Activated CD8-positive, alpha-beta memory T cell treated with anti-CD3 and anti-CD28 coated beads for 4 hours (primary cell): ENCODE results near the gene NOTCH2.
"Not testable (repeated sequence)": the region's sequence is repeated elsewhere in the genome, so short reads cannot be mapped to it uniquely, and the experiment has no call there.

Experiments
- DNase-seq, 2 donors: peaks; one replicate each; pipeline ENCODE4 v3.0.0-alpha.2; 2020; ENCODE audit warnings: low read depth in 2 of 2

Gene NOTCH2

DNA sequence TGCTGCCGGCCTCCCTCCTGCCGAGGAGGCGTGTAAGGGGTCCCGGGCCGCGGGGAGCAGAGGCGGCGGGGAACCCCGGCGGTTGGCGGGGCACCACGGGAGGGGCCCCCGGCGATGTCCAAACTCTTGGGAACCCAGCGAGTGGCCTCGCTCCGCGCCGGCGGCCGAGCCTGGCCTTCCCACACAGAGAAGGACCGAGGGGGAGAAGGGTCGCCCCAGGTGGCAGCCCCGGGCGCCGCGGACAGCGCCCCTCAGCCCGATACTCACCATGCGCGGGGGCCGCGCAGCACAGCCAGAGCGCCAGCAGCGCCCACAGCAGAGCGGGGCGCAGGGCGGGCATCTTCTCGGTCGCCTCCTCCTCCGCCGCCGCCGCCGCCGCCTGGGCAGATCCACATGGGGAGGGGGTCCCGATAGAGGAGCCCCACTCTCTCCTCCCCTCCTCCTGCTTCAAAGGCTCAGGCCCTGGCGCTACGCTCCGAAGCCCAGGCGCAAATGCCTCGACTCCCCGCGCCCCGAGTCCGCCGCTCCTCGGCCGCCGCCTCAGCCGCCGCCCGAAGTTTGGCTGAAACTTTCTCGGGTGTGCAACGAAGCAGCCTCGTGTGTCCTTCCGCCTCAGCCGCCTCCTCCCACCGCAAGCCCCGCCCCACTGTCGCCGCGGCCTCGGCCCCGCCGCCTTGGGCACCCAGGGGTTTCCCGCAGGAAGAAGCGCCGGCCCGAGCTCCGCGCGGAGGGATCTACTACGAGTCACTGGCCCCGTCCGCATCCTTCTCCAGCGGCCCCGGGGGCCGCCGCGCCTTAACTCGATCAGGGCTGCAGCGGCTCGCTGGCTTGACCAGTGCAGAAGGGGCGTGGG is at the start of gene NOTCH2:
TSS of gene NOTCH2 (minus strand) at position 596 of the 853 bp plus-strand sequence. CDS start at position 340, 256 bp downstream.
- peak; percentile 24 to 31 for DNase-seq

DNA sequence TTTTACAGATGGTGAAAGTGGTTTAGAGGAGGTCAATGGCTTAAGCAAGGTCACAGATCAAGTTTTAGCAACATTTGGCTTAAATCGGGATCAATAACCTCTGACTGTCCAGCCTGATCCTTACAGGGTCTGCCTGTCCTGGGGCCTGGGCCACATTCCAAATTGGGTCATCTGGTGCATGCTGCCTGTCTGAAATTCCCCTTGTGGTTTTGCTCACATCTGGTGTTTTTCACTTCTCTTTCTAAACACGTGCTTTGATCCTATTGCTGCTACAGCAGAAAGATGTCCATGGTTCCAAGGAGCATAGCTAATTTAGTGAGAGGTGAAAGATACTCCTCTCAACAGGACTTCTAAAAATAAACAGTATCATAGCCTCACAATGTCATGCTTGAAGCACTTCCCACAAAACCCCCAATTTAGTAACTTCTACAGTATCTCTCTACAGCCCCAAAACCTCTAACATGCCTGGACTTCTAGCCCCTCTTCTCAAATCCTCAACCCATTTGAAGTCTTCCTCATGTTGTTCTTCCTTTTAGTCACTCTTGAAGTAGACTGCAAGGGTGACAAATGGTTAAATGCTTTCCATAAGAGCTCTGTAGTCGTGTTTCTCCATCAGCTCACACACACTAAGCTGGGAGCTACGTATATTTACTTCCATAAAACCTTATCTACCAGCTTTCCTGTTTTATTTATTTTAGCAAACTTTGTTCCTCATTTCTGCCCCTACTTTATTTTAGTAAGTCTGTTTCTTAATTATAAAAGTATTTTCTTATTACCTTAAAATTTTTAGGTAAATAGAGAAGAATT is 48.1 kb upstream of the NOTCH2 start:
- DNase-seq, result not testable (repeated sequence)

DNA sequence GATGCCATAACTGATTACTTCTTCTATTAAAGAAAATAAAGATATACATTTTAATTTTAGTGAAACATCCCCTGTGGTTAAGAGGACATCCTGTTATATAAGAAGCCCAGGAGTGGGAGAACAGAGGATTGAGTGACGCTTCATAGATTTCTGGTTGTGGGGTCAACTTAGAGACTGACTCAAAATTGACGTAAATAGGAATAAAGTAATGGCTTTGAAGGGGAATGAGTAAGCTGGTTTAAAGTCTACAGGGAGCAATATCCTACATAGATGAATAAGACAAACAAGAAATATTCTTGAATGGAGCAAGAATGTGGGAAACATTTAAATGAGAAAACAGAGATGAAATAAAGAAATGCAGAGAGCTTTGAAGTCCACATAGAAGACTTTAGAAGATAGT is 46.6 kb upstream of the NOTCH2 start:
- DNase-seq, result not testable (repeated sequence)

DNA sequence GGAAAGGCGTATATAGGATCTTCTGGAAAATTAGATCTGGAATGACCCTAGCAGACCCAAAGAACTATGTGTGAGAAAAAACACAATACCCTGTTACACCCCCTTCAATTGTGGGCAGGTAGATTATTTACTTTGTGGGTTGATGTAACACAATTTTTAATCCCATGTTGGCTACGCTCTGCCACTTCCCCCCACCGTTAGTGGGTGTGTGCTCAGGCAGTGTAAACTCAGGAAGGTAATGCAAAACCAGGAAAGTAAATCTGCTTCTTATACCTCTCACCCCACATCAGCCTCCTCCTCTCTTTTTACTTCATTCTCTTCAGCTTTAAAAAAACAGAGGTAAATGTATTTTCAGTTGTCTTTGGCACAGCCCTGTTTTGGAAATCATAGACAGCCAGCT is 43.7 kb upstream of the NOTCH2 start:
- DNase-seq, result not testable (repeated sequence)

DNA sequence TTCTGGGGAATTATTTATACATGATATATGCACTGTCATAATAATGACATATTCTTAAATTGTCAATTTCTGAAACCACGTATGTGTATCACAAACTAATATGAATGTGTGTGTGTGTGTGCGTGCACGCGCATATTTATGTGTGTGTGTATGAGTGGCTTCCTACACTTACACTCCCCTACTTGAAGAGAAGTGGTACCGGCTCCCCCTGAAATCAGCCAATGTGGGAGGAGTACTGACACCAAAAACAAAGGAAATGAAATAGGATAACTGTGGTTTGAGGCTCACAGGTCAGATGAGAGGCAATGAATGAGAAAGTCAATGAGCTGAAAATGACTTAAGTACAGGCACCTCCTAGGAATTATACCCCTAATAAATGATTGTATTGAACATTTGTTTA is 42.8 kb upstream of the NOTCH2 start:
- DNase-seq, result not testable (repeated sequence)

DNA sequence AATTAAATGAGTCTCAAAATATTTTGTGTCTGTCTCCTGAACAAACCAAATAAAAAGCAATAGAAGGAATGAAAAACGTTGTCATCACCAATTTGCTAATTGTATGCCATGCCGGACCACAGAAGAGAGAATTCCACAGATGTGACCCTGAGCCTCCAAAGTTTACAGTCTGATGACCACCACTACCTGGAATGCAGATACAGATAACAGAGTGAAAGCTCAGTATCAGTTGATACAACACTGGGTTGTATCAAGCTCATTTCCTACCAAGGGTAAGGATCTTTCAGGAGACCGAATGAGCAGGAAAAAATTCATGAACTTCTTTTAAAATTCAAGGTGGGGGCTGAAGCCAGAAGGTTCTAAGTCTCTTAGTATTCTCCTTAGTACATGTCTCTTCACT is 42.3 kb upstream of the NOTCH2 start:
- DNase-seq, result not testable (repeated sequence)

DNA sequence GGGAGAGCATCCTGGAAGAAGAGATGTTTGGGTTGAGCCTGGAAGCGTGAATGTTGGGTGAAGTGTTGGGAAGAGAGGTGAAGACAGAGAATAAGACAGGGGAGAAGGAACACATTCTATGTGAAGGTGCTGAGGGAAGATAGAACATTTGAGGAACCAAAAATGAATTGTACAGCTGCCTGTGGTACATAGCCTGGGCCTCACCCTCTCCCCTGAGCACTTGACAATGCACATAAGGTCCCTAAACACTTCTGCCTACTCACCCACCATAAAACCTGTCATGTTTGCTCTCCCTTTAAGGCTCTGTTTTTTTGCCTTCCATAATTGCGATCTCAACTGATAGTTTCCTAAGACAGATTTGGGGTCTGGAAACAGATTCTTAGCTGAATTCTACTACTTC is 41.5 kb upstream of the NOTCH2 start:
- not testable (repeated sequence) for DNase-seq

DNA sequence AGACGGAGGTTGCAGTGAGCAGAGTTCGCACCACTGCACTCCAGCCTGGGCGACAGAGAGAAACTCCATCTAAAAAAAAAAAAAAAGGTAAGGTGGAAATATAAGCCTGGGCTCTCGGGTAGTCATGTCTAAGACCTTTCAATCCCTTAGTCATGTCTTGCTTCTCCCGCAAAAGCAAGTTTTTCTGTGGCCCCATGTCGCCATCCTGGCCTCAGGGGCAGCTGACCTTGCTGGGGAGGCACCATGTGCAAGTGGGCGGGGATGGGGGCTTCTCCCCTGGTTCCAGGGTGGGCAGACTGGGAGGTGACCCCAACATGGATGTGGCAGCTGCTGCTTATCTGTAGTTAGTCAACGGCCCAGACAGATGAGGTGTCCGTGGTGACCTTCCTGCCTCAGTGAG is 40.2 kb upstream of the NOTCH2 start:
- not testable (repeated sequence) for DNase-seq

DNA sequence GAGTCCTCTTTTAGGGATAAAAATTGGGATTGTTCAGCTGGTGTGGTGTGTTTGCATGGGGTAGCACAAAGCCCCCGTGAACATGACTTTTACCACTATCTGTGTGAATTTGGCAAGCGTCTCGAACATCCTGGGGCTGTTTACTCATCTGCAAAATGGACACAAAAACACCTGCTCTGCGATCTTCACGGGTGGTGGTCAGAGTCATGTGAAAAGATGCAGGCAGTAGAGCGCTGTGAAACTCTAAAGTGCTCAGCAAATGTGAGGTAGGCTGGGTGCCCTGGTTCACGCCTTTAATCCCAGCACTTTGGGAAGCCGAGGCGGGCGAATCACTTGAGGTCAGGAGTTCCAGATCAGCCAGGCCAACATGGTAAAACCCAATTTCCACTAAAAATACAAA is 39.7 kb upstream of the NOTCH2 start:
- not testable (repeated sequence) for DNase-seq

DNA sequence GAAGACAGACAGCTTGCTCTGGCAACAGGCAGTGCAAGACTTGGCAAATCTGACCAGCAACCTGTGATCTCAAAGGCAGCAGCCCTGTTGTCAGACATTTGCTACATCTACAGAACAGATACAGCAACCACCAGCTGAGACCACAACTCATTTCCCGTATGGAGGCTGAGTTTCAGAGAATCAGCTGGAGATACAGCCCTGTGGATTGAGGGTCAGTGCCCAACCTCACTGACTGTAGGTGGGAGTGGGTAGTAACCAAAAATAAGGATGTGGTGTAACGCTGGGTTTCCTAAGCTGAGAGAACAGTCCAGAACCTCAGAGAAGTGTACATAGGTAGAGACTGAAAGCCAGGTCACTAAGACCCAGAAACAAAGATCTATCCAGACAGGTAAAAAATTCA is 35.8 kb upstream of the NOTCH2 start:
- not testable (repeated sequence) for DNase-seq

DNA sequence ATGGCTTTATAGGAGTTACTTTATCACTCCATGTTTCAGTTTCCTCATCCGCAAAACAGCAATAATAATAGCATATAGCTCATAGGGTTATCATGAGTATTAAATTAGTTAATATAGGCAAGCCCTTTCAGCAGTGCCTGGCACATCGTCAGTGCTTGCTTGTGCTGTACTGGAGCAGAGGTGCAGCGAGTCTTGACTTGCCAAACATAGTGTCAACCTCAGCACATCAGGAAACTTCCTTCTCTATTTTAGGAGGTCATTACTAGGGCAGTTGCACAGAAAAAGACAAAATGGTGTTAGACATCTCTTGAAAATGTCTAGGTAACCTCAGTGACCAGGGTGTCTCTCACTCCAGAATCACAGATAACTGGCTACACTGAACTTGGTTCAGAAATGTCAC is 34.3 kb upstream of the NOTCH2 start:
- not testable (repeated sequence) for DNase-seq

DNA sequence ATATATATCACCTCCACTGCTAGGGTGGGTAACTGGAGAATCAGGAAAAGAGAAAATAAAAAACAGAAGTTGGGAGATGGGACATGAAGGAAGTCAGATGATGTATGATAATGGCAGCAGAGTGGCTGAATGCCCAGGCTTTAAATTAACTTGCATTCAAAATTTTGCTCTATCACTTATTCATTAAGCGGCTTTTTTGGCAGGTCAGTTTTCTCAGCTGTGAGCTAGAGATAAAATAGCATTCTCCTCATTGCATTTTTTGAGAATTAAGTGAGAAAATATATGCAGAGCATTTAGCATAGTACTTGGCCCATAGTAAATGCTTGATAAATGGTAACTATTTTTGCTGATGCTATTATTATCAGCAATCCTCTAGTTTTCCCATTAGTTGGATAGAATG is 32.1 kb upstream of the NOTCH2 start:
- DNase-seq, result not testable (repeated sequence)

DNA sequence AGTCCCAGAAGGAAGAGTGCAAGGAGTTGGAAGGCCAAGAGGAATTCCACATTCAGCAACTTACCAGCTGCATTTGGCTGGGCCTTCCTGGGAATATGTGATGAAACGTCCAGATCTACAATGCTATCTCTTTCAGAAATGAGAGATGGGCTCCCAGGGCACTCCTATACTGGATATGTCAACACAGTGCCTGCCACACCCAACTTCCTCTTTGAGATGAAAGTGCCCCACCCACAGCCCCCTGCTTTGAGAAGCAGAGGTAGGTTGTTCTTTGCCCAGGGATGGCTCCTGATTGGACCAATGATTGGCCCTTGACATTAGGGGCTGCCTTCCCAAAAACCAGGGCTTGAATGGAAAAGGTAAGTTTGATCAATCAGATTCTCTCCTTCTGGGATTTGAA is 31.1 kb upstream of the NOTCH2 start:
- not testable (repeated sequence) for DNase-seq

DNA sequence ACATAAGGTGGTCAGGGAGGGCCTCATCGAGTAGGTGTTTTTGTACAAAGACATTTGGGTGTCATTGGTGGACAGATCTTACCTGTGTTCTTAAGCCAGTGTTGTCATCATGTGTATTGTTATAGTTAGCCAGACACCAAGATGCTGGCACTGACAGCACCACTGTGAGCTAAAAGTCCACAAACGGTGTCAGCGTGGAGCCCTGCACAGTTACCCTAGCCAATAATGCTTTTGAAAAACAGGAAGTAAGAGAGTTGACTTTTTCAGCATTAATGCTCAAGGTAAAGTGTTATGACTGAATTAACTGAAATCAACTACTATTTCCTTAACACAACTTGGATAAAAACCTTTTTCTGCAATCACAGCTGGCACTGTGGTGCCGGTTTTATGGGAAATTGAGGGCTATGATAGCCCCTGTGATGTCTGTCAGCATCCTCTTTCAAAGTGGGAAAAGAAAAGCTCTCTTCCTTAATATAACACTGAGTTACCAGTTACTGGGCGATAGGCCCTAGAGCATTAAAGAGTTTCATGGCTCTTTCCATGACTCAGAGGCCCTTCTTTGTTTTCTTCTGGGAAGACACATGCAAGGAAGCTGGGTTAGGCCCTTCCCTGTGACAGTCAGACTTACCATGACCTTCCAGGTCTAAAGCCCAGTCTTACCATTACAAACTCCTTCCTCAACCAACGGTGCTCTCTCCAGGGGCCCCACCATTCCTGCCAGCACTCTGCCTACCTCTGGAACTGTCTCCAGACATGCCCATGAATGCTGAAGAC is 29.7 kb upstream of the NOTCH2 start:
- DNase-seq, result not testable (repeated sequence)

DNA sequence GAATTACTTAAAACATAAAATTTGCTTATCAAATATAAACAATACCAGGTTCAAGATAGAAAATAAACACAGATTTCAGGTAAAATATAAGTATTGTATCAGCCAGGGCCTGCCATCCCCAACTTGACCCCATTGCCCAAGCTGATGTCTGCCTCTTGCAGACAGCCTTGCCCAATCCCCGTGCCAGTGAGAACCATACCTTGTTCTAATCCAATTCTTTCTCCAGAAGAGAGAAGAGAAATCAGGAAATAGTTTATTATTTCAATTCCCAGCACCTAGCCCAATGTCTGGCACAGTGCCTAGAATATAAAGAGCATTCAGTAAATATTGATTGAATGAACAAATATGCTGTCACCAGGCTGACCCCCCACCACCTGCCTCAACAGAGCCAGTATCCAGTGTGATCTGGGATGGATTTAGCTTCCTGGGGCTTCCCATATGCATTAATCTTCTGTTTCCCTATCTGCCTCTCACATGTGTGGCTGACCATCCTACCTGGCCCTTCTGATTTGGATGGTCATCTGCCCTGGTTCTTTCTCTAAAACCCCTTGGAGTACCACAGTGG is 27.6 kb upstream of the NOTCH2 start:
- not testable (repeated sequence) for DNase-seq

DNA sequence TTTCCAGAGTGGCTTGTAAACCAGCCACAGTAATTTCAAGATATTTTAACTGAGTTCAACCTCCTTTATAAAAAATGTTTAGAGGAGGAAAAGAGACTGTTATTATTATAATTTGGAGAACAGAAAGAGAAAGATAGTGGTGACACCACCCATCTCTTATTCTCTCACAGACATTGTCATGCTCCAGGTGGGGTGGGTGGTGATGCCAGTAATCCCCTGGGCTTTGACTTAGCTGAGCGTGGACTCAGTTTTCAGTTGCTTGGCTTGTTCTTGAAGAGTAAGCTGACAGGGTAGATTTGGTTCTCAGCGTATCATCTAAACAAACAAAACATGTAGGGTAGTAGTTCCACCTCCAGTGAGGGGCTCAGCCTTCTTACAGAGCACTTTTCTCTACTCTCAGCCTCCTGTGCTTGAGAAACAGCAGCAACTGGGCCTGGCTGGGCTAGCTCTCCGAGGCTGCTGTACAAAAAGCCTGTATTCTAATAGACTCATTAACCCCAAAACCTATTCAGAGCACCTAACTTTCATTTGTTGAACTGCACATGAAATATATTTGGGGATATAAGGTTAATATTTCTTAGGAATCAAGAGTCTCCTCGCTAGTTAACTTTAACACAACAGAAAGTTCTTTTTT is 24.2 kb upstream of the NOTCH2 start:
- DNase-seq, result not testable (repeated sequence)

DNA sequence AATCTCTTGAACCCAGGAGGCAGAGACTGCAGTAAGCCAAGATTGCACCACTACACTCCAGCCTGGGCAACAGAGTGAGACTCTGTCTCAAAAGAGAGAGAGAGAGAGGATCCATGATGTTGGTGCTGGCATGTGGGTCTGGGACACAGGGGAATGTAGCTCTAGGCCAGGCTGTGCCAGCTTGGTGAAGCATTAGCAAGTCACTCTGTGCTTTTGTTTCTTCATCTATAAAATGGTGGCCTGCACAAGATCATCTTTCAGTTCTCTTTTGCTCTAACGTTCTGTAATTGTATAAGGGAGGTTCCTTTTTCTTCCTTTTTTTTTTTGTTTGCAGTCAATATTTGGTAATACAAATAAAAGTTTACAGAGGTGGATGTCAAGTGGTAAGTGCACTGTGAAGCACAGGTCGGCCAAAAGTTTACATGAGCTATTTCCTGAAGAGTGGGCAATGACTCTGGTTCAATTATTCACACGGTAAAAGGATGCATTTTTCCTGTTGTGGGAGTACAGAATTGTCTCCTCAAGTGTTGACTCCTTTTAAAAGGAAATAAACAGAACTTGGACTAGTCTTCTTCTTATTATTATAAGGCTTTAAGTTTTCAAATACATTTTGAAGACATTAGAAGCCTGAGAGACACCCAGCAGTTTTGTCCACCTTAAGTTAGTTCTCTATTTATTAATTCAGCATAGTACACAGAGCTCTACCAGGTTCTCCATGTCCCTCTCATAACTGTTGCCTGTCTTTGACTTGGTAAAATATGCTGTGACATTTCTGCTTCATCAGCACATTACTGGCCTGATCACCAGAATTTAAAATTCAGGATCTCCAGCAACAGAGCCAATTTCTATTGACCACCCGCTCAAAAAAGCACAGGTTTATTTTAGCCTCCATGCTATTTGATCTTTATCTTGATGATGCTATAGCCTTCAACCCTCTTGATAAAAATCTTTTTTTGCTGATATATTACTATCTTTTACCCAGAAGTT is 23.1 kb upstream of the NOTCH2 start:
- DNase-seq, result not testable (repeated sequence)

DNA sequence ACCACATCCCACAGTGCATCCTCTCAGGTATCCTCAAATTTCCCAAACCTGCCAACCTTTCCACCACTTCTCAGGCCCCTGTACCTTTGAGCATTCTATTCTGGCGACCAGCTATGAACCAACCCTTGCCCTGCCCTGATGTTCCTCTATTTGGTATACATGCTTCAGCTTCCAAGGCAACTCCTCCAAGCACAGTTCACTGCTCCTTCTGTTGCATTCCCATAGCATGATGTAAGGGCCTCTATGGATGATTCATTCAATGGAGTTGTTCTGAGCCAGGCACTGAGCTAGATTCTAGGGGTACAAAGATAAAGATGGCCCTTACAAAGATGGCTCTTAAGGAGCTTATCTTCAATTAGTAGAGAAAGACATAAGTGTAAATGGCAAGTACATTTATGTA is 21.4 kb upstream of the NOTCH2 start:
- DNase-seq, result not testable (repeated sequence)

DNA sequence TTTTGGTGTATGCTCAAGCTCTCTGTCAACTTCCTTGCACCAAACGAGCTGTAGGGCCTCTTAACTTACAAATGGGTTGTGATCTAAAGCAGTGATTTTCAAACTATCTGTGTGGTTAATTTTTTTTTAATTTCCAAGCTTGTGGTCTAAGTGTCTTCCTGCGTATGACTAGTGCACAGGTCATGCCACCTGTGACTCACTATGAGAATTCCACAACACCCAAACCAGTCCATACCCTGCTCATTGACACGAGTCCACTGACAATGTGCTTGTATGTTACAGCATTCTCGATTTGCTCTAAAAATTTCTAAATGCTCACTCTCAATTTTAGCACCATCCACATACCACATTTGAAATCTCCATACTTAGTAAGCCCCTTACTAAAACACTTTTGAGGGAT is 18.5 kb upstream of the NOTCH2 start:
- peak in 1 of 2 donors; percentile 32 for DNase-seq

DNA sequence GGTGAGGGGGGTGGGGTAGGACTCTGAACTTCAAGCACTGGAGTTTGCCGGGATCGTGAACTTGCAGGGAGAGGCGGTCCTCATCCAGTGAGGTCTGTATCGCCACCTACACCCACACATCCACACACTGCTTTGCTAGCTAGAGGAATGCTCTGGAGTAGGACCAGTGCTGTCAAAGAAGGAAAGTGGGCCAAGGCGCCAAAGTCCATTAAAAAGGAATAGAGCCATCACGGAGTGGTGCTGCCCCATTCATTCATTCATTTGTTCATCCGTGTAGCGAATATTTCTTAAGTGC is 405 bp upstream of the NOTCH2 start:
- not testable (repeated sequence) for DNase-seq
